H1 (cell line): ENCODE results near the gene CADM1. TPM values are rescaled to one million over a fixed set of nuclear protein-coding genes. Genes with fewer than 3 reads are reported as not detected.

Source experiments
- CTCF ChIA-PET: fragments of 300-600 bp; sonication (Branson Sonifier 250); formaldehyde crosslinking; loops from one replicate; lab custom pipeline; 2021; ENCODE audit not compliant: partially characterized antibody; lab: Charles Lee
- POLR2A ChIA-PET: fragments of 300-600 bp; sonication (Branson Sonifier 250); formaldehyde crosslinking; loops from one replicate; lab custom pipeline; 2021; ENCODE audit warnings: inconsistent platforms; ENCODE audit not compliant: partially characterized antibody; lab: Charles Lee
- DNase-seq, 2 experiments: peaks; one replicate each; pipeline versions ENCODE4 v3.0.0 to v3.0.0-alpha.2; 2010 to 2022; ENCODE audit warnings: low spot score in 2 of 2, low read depth in 1 of 2, mixed read lengths in 1 of 2
- FAIRE-seq: peaks from 2 replicates; lab custom pipeline; 2011; peaks lifted over from hg19 to GRCh38; lab: Jason Lieb, UNC
- H2AFZ ChIP-seq: 2 replicates; pipeline ENCODE4 v1.8.1; 2012; ENCODE audit warnings: low read length, inconsistent platforms
- H2AK5ac ChIP-seq: 2 replicates; pipeline ENCODE4 v1.6.1; 2013; ENCODE audit warnings: low read depth, low read length
- H2BK120ac ChIP-seq: replicated peaks from 2 replicates; pipeline ENCODE3; 2013; ENCODE audit warnings: low read depth, low read length, inconsistent platforms
- H2BK12ac ChIP-seq: 2 replicates; pipeline ENCODE4 v1.6.1; 2013; ENCODE audit warnings: low read depth, low read length
- H2BK15ac ChIP-seq: 2 replicates; pipeline ENCODE4 v1.6.1; 2013; ENCODE audit warnings: low read length
- H2BK20ac ChIP-seq: 2 replicates; pipeline ENCODE4 v1.6.1; 2013; ENCODE audit warnings: low read length
- H2BK5ac ChIP-seq: 2 replicates; pipeline ENCODE4 v1.6.1; 2013; ENCODE audit warnings: low read depth, low read length
- H3K14ac ChIP-seq: 2 replicates; pipeline ENCODE4 v1.6.1; 2013; ENCODE audit warnings: inconsistent platforms; ENCODE audit not compliant: insufficient read length
- H3K18ac ChIP-seq: 2 replicates; pipeline ENCODE4 v1.6.1; 2013; ENCODE audit warnings: low read length; ENCODE audit errors: extremely low read depth
- H3K23ac ChIP-seq: 2 replicates; pipeline ENCODE4 v1.6.1; 2013; ENCODE audit warnings: inconsistent platforms; ENCODE audit not compliant: insufficient read length
- H3K23me2 ChIP-seq: 2 replicates; pipeline ENCODE4 v1.6.1; 2013; ENCODE audit warnings: low read depth, low read length
- H3K27ac ChIP-seq: 2 replicates; pipeline ENCODE4 v1.6.1; 2011; ENCODE audit warnings: low read depth, low read length, inconsistent platforms
- H3K27me3 ChIP-seq, 4 experiments: replicated peaks in 1 of 4; 1 replicate in 1 of 4; 2 replicates in 3 of 4; pipeline versions ENCODE4 v1.6.1 to v1.8.1; 2011 to 2013; ENCODE audit warnings: low read length in 3 of 4, mild to moderate bottlenecking in 3 of 4, inconsistent platforms in 2 of 4, mixed read lengths in 2 of 4, moderate library complexity in 1 of 4; ENCODE audit not compliant: control insufficient read depth in 3 of 4, insufficient read depth in 3 of 4; ENCODE audit errors: extremely low read depth in 1 of 4
- H3K36me3 ChIP-seq, 4 experiments: 2 replicates each; pipeline versions ENCODE4 v1.6.1 to v1.8.1; 2011 to 2013; ENCODE audit warnings: mild to moderate bottlenecking in 4 of 4, low read length in 3 of 4, moderate library complexity in 2 of 4, control low read depth in 1 of 4, inconsistent platforms in 1 of 4; ENCODE audit not compliant: insufficient read depth in 4 of 4, control insufficient read depth in 2 of 4
- H3K4ac ChIP-seq: replicated peaks from 2 replicates; pipeline ENCODE3; 2013; ENCODE audit warnings: low read length, low read depth, mixed read lengths, inconsistent platforms; ENCODE audit not compliant: insufficient read length
- H3K4me1 ChIP-seq, 4 experiments: replicated peaks in 1 of 4; 1 replicate in 1 of 4; 2 replicates in 3 of 4; pipeline versions ENCODE4 v1.6.1 to v1.8.1; 2011 to 2013; ENCODE audit warnings: low read length in 3 of 4, inconsistent platforms in 2 of 4, mixed read lengths in 1 of 4; ENCODE audit not compliant: insufficient read depth in 4 of 4, control insufficient read depth in 3 of 4
- H3K4me2 ChIP-seq, 2 experiments: 2 replicates each; pipeline versions ENCODE4 v1.6.1 to v1.8.1; 2011 to 2013; ENCODE audit warnings: low read depth in 2 of 2, low read length in 2 of 2, control low read depth in 1 of 2, inconsistent platforms in 1 of 2, mild to moderate bottlenecking in 1 of 2; ENCODE audit not compliant: insufficient read depth in 1 of 2
- H3K4me3 ChIP-seq, 4 experiments: fragments of 200-600, 300-600 bp in 1 of 4; sonication (generic), shearing (Covaris generic), sonication (Bioruptor Twin) in 1 of 4; 2 replicates each; pipeline versions ENCODE4 v1.5.1 to v1.8.1; 2011 to 2016; ENCODE audit warnings: low read length in 4 of 4, low read depth in 3 of 4, control low read depth in 2 of 4, inconsistent platforms in 2 of 4, mild to moderate bottlenecking in 2 of 4, mixed read lengths in 1 of 4, moderate library complexity in 1 of 4; ENCODE audit not compliant: insufficient read depth in 2 of 4; ENCODE audit errors: extremely low read depth in 1 of 4
- H3K56ac ChIP-seq: replicated peaks from 2 replicates; pipeline ENCODE3; 2013; ENCODE audit warnings: low read depth, mild to moderate bottlenecking, mixed read lengths, low read length, inconsistent platforms; ENCODE audit not compliant: insufficient read length
- H3K79me1 ChIP-seq: 2 replicates; pipeline ENCODE4 v1.6.1; 2013; ENCODE audit warnings: low read depth, low read length, control low read depth
- H3K79me2 ChIP-seq, 2 experiments: 2 replicates each; pipeline versions ENCODE4 v1.6.1 to v1.8.1; 2012 to 2013; ENCODE audit warnings: low read length in 2 of 2, mild to moderate bottlenecking in 2 of 2, inconsistent platforms in 1 of 2; ENCODE audit not compliant: insufficient read depth in 2 of 2, control insufficient read depth in 1 of 2
- H3K9ac ChIP-seq, 4 experiments: replicated peaks in 1 of 4; 1 replicate in 1 of 4; 2 replicates in 3 of 4; pipeline versions ENCODE4 v1.6.1 to v1.8.1; 2011 to 2013; ENCODE audit warnings: low read depth in 3 of 4, low read length in 3 of 4, control low read depth in 2 of 4, mild to moderate bottlenecking in 2 of 4, moderate library complexity in 2 of 4, inconsistent platforms in 1 of 4; ENCODE audit errors: extremely low read depth in 1 of 4
- H3K9me3 ChIP-seq, 2 experiments: 2 replicates each; pipeline versions ENCODE4 v1.6.1 to v1.8.1; 2012 to 2013; ENCODE audit warnings: mild to moderate bottlenecking in 2 of 2, moderate library complexity in 2 of 2, control low read depth in 1 of 2, inconsistent platforms in 1 of 2, low read depth in 1 of 2, low read length in 1 of 2, mixed read lengths in 1 of 2; ENCODE audit not compliant: insufficient read depth in 2 of 2
- H4K20me1 ChIP-seq, 2 experiments: replicated peaks in 1 of 2; 2 replicates each; pipeline versions ENCODE3 to v1.8.1; 2011 to 2013; ENCODE audit warnings: inconsistent platforms in 2 of 2, low read length in 2 of 2, mild to moderate bottlenecking in 1 of 2; ENCODE audit not compliant: insufficient read depth in 2 of 2, control insufficient read depth in 1 of 2
- H4K5ac ChIP-seq: 2 replicates; pipeline ENCODE4 v1.6.1; 2013; ENCODE audit warnings: low read length, low read depth, mixed read lengths, inconsistent platforms; ENCODE audit not compliant: insufficient read length
- H4K8ac ChIP-seq: 2 replicates; pipeline ENCODE4 v1.8.0; 2013; ENCODE audit warnings: mild to moderate bottlenecking, moderate library complexity, low read length, inconsistent platforms; ENCODE audit not compliant: insufficient read depth; ENCODE audit errors: extremely low read depth
- H4K91ac ChIP-seq: replicated peaks from 2 replicates; pipeline ENCODE3; 2013; ENCODE audit warnings: low read length, mixed read lengths, inconsistent platforms; ENCODE audit not compliant: insufficient read length
- EGR1 ChIP-seq: IDR thresholded peaks from 2 replicates; pipeline ENCODE4 v1.6.1; 2011; ENCODE audit warnings: low read depth, low read length, borderline replicate concordance
- EP300 ChIP-seq, 2 experiments: IDR thresholded peaks; 1 replicate in 1 of 2; 2 replicates in 1 of 2; pipeline ENCODE4 v1.6.1; 2011 to 2012; ENCODE audit warnings: low read depth in 2 of 2, low read length in 2 of 2, mild to moderate bottlenecking in 2 of 2, borderline replicate concordance in 1 of 2, inconsistent platforms in 1 of 2, moderate library complexity in 1 of 2
- FOSL1 ChIP-seq: IDR thresholded peaks from 2 replicates; pipeline ENCODE4 v1.6.1; 2011; ENCODE audit warnings: mild to moderate bottlenecking, low read depth, low read length, moderate library complexity; ENCODE audit not compliant: insufficient read depth
- GABPA ChIP-seq: IDR thresholded peaks from 2 replicates; pipeline ENCODE4 v1.6.1; 2011; ENCODE audit warnings: mild to moderate bottlenecking, low read length, moderate library complexity, borderline replicate concordance; ENCODE audit not compliant: insufficient read depth
- KDM1A ChIP-seq: fragments of 200-600, 300-600 bp; sonication (generic); IDR thresholded peaks from 2 replicates; pipeline ENCODE4 v1.7.1; 2016; ENCODE audit warnings: mild to moderate bottlenecking, low read length, borderline replicate concordance
- RBBP5 ChIP-seq: IDR thresholded peaks from 2 replicates; pipeline ENCODE4 v1.7.1; 2012; ENCODE audit warnings: low read depth, mild to moderate bottlenecking, inconsistent platforms, low read length, moderate library complexity, borderline replicate concordance
- RFX5 ChIP-seq: IDR thresholded peaks from 2 replicates; pipeline ENCODE4 v1.6.1; 2011; ENCODE audit warnings: low read depth, low read length, improper control_type of control experiment, borderline replicate concordance
- TAF1 ChIP-seq: IDR thresholded peaks from 2 replicates; pipeline ENCODE4 v1.6.1; 2011; ENCODE audit warnings: mild to moderate bottlenecking, low read depth, low read length
- TEAD4 ChIP-seq: IDR thresholded peaks from 2 replicates; pipeline ENCODE4 v1.6.1; 2012; ENCODE audit warnings: low read depth, low read length, inconsistent platforms, mixed read lengths
- WGBS, 2 experiments: shearing (Covaris generic) in 1 of 2; methylation state at CpG; one replicate each; pipeline versions ENCODE4 v1.1.6 to v1.1.7; 2013 to 2015; ENCODE audit warnings: low lambda C conversion rate in 2 of 2, mixed read lengths in 2 of 2, inconsistent platforms in 1 of 2, low coverage in 1 of 2, missing lambda C conversion rate in 1 of 2; ENCODE audit not compliant: insufficient replicate concordance in 2 of 2, insufficient coverage in 1 of 2, insufficient read length in 1 of 2; ENCODE audit errors: extremely low coverage in 1 of 2, missing lambda C conversion rate in 1 of 2; 5-methylcytosine and 5-hydroxymethylcytosine counted together
- polyA plus RNA-seq, 7 experiments: library from polyadenylated mRNA; depleted of rRNA in 3 of 7; stranded (reverse) in 5 of 7; unstranded in 2 of 7; fragments of >200 nt in 5 of 7; fragments of 200-250 nt in 2 of 7; gene quantifications; 1 replicate in 5 of 7; 2 replicates in 1 of 7; 4 replicates in 1 of 7; pipeline versions ENCODE4 v1.2.1 to v1.2.3, GENCODE V29; 2011 to 2013; ENCODE audit warnings: missing spikeins in 2 of 7, mixed read lengths in 2 of 7
- total RNA-seq: library from RNA; stranded (reverse); fragmentation: NEBNext Ultra II Directional; extraction: Animal tissue kit (Norgen Biotek cat#: 25700); gene quantifications from 2 replicates; pipeline ENCODE4 v1.2.1, GENCODE V29; 2021
- TF ChIP-seq, protein P1 (sequence below): IDR thresholded peaks from 2 replicates; pipeline ENCODE4 v1.6.1; 2011; ENCODE audit warnings: low read length, improper control_type of control experiment
- TF ChIP-seq, protein P2 (sequence below): IDR thresholded peaks from 2 replicates; pipeline ENCODE4 v1.6.1; 2012; ENCODE audit warnings: low read length, inconsistent platforms

CADM1 gene
- total and polyA plus RNA-seq, 2 of the 8 experiments (the other 6 are each of a cell fraction or from before 2014, with no cell fraction given): 8.3 to 25.3 TPM

DNA sequence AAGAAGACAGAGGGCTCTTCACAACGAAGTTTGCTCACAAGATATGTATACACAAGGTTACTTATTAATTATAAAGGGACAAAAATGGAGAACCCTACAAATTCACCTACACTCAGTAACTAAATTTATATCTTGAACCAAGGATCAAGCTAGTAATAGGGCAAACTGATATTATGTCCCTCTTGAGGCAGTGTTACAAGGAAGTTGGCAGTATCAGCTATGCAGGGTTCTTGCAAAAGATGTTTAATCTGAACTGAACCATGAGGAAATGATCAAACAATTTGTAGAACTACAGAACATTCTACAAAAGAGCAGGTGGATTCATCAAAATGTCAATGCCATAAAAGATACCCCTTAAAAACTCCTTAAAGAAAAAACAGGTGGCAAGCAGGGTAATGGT is 10.7 kb downstream of the CADM1 start:
- no peaks in the 10 kb centered on the region for H3K9me3 ChIP-seq
- TF ChIP-seq RFX5 (no peak), EGR1 (no peak), TAF1 (no peak), GABPA (no peak), KDM1A (no peak), RBBP5 (no peak), EP300 (IDR thresholded peaks at IDR 0.05; ENCODE audit: borderline replicate concordance in 1 of 2, low read depth in 2 of 2, low read length in 2 of 2) (no peak), FOSL1 (no peak), TEAD4 (no peak)
- TF ChIP-seq, protein P1, sequence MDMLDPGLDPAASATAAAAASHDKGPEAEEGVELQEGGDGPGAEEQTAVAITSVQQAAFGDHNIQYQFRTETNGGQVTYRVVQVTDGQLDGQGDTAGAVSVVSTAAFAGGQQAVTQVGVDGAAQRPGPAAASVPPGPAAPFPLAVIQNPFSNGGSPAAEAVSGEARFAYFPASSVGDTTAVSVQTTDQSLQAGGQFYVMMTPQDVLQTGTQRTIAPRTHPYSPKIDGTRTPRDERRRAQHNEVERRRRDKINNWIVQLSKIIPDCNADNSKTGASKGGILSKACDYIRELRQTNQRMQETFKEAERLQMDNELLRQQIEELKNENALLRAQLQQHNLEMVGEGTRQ: no peak
- TF ChIP-seq, protein P2, sequence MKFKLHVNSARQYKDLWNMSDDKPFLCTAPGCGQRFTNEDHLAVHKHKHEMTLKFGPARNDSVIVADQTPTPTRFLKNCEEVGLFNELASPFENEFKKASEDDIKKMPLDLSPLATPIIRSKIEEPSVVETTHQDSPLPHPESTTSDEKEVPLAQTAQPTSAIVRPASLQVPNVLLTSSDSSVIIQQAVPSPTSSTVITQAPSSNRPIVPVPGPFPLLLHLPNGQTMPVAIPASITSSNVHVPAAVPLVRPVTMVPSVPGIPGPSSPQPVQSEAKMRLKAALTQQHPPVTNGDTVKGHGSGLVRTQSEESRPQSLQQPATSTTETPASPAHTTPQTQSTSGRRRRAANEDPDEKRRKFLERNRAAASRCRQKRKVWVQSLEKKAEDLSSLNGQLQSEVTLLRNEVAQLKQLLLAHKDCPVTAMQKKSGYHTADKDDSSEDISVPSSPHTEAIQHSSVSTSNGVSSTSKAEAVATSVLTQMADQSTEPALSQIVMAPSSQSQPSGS: no peak

More for the DNA sequence above, 10.7 kb downstream of the CADM1 start:
- Histone ChIP-seq H2AK5ac (no peak overlapping the region), H3K4ac (no peak overlapping the region), H3K9ac (no peak overlapping the region), H4K91ac (no peak overlapping the region), H3K4me2 (no peak overlapping the region), H4K20me1 (peaks cover 0 to under 1% of the 10 kb centered on the region in 2 experiments), H3K79me2 (no peaks in the 10 kb centered on the region), H2BK20ac (no peak overlapping the region), H3K27me3 (no peaks in the 10 kb centered on the region), H3K18ac (no peak overlapping the region), H2BK12ac (no peak overlapping the region), H2AFZ (no peak overlapping the region), H3K4me1 (peaks cover 0 to 6% (median 3%) of the 10 kb centered on the region in 4 experiments; a peak in 4 of 7 replicates), H4K5ac (no peak overlapping the region), H3K14ac (no peak overlapping the region), H3K27ac (no peak overlapping the region), H3K36me3 (no peaks in the 10 kb centered on the region), H3K23ac (no peak overlapping the region), H2BK5ac (no peak overlapping the region), H4K8ac (no peak overlapping the region), H3K56ac (no peak overlapping the region), H3K23me2 (no peaks in the 10 kb centered on the region), H3K79me1 (peaks cover 2% of the 10 kb centered on the region; the same call in 1 of the 2 replicates), H3K4me3 (no peak overlapping the region), H2BK120ac (no peak overlapping the region), H2BK15ac (no peak overlapping the region)
- ChIA-PET POLR2A (interaction anchor here (1.8 kb wide), 1 partner anchor 9 kb away, joined by 7 read pairs; no protein-coding TSS in a partner anchor), CTCF (interaction anchor here (1.0 kb wide), 1 partner anchor 10 kb away, joined by 3 read pairs; no protein-coding TSS in a partner anchor)
- WGBS, 2 experiments: 92% methylated on average over 1 of the region's 1 CpG; no CpG with 5 or more reads in 1 of the 2 experiments
- no peak for DNase-seq
- no peak for FAIRE-seq
